Measurements from ENCODE around the gene ADTRP.

ADTRP gene

GRCh38 chr6:11769244-11769643 is 9.4 kb downstream of the ADTRP start:
- TF ChIP-seq, protein P1, sequence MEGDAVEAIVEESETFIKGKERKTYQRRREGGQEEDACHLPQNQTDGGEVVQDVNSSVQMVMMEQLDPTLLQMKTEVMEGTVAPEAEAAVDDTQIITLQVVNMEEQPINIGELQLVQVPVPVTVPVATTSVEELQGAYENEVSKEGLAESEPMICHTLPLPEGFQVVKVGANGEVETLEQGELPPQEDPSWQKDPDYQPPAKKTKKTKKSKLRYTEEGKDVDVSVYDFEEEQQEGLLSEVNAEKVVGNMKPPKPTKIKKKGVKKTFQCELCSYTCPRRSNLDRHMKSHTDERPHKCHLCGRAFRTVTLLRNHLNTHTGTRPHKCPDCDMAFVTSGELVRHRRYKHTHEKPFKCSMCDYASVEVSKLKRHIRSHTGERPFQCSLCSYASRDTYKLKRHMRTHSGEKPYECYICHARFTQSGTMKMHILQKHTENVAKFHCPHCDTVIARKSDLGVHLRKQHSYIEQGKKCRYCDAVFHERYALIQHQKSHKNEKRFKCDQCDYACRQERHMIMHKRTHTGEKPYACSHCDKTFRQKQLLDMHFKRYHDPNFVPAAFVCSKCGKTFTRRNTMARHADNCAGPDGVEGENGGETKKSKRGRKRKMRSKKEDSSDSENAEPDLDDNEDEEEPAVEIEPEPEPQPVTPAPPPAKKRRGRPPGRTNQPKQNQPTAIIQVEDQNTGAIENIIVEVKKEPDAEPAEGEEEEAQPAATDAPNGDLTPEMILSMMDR (IDR thresholded peaks at IDR 0.05): no peak
- Histone ChIP-seq H3K9me3 (ENCODE audit: control insufficient read depth, low read length) (no peaks in the 10 kb centered on the region), H3K27me3 (ENCODE audit: control insufficient read depth, insufficient read depth, low read length) (no peaks in the 10 kb centered on the region), H3K27ac (no peak overlapping the region), H3K4me3 (ENCODE audit: low read depth, low read length) (no peak overlapping the region), H2AFZ (no peak overlapping the region), H3K4me2 (ENCODE audit: low read length) (no peak overlapping the region), H3K79me2 (no peaks in the 10 kb centered on the region), H3K4me1 (peaks cover 6% of the 10 kb centered on the region), H3K36me3 (ENCODE audit: control insufficient read depth, insufficient read depth, low read length) (no peaks in the 10 kb centered on the region), H3K9ac (no peak overlapping the region)

GRCh38 chr6:11767978-11768756 is 10.4 kb downstream of the ADTRP start:
- Histone ChIP-seq H3K9me3 (ENCODE audit: control insufficient read depth, low read length) (no peaks in the 10 kb centered on the region), H3K9ac (no peak overlapping the region), H3K36me3 (ENCODE audit: control insufficient read depth, insufficient read depth, low read length) (no peaks in the 10 kb centered on the region), H3K27ac (no peak overlapping the region), H3K27me3 (ENCODE audit: control insufficient read depth, insufficient read depth, low read length) (no peaks in the 10 kb centered on the region), H3K79me2 (no peaks in the 10 kb centered on the region), H3K4me2 (ENCODE audit: low read length) (no peak overlapping the region), H2AFZ (no peak overlapping the region), H3K4me1 (peaks cover 16% of the 10 kb centered on the region), H3K4me3 (ENCODE audit: low read depth, low read length) (no peak overlapping the region)
- TF ChIP-seq, protein P1 (IDR thresholded peaks at IDR 0.05): no peak

DNA sequence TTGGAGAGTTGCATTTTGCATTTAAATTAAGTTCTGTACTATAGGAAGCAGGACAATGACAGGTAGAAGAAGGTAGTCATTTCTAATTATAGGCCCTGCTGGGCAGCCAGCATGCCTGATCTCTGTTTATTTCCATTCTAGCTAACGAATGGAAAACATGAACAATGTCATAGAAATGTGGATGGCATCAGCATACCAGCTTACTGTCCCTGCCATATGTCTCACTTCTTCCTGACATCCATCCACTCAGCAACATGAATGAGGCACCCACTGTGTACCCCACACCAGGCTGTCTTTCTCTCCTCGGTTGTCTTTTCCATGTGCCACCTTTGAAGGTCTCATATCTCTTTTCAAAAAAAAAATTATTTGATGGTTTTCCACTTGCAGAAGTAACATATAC is 11.1 kb downstream of the ADTRP start:
- Histone ChIP-seq H3K4me2 (ENCODE audit: low read length) (no peak overlapping the region), H3K27ac (no peak overlapping the region)

GRCh38 chr6:11766589-11767450 is 11.8 kb downstream of the ADTRP start:
- Histone ChIP-seq H3K4me1 (peaks cover 30% of the 10 kb centered on the region), H3K27ac (no peak overlapping the region)

More for the DNA sequence above, 11.1 kb downstream of the ADTRP start:
- Histone ChIP-seq H2AFZ (no peak overlapping the region), H3K9me3 (ENCODE audit: control insufficient read depth, low read length) (no peaks in the 10 kb centered on the region), H3K36me3 (ENCODE audit: control insufficient read depth, insufficient read depth, low read length) (no peaks in the 10 kb centered on the region), H3K9ac (no peak overlapping the region), H3K4me3 (ENCODE audit: low read depth, low read length) (no peak overlapping the region), H3K4me1 (peaks cover 23% of the 10 kb centered on the region), H3K27me3 (ENCODE audit: control insufficient read depth, insufficient read depth, low read length) (no peaks in the 10 kb centered on the region), H3K79me2 (no peaks in the 10 kb centered on the region)
- TF ChIP-seq, protein P1 (IDR thresholded peaks at IDR 0.05): no peak

More at GRCh38 chr6:11766589-11767450, 11.8 kb downstream of the ADTRP start:
- Histone ChIP-seq H3K4me3 (ENCODE audit: low read depth, low read length) (no peak overlapping the region), H3K79me2 (no peaks in the 10 kb centered on the region), H3K27me3 (ENCODE audit: control insufficient read depth, insufficient read depth, low read length) (no peaks in the 10 kb centered on the region), H2AFZ (peak overlapping the region; percentile 48), H3K4me2 (ENCODE audit: low read length) (no peak overlapping the region), H3K9ac (no peak overlapping the region), H3K9me3 (ENCODE audit: control insufficient read depth, low read length) (no peaks in the 10 kb centered on the region), H3K36me3 (ENCODE audit: control insufficient read depth, insufficient read depth, low read length) (no peaks in the 10 kb centered on the region)
- TF ChIP-seq, protein P1 (IDR thresholded peaks at IDR 0.05): no peak
